Right lobe of liver (tissue), 6 donors: ENCODE measurements around the gene B3GLCT. TPM values are rescaled to one million over a fixed set of nuclear protein-coding genes. Genes with fewer than 3 reads are reported as not detected.

Experiments used
- ATAC-seq, 4 donors: fragments of 200-7000 bp; cut with Tn5 transposase; one replicate each; pipeline ENCODE4 v1.9.1; 2020; ENCODE audit warnings: mild to moderate bottlenecking in 4 of 4, moderate library complexity in 4 of 4
- DNase-seq, 3 donors: peaks; one replicate each; pipeline ENCODE4 v3.0.0-alpha.2; 2020
- H3K27ac ChIP-seq, 3 donors: fragments of 200-600 bp; one replicate each; pipeline ENCODE4 v1.8.0; 2022
- H3K27me3 ChIP-seq, 2 donors: fragments of 200-600 bp; one replicate each; pipeline ENCODE4 v1.8.0; 2022
- H3K36me3 ChIP-seq, 4 donors: fragments of 200-600 bp; sonication (generic) in 1 of 4; one replicate each; pipeline versions ENCODE4 v1.5.1 to v1.8.0; 2017 to 2022; ENCODE audit warnings: control low read depth in 1 of 4
- H3K4me1 ChIP-seq, 4 donors: fragments of 200-600 bp; sonication (generic) in 1 of 4; one replicate each; pipeline versions ENCODE4 v1.5.1 to v1.8.0; 2017 to 2022; ENCODE audit warnings: control low read depth in 1 of 4
- H3K4me3 ChIP-seq, 3 donors: fragments of 200-600 bp; one replicate each; pipeline ENCODE4 v1.8.0; 2022
- H3K9me3 ChIP-seq, 4 donors: fragments of 200-600 bp; sonication (generic) in 1 of 4; one replicate each; pipeline versions ENCODE4 v1.5.1 to v1.8.0; 2017 to 2022; ENCODE audit warnings: control low read depth in 1 of 4
- POLR2A ChIP-seq: fragments of 450-650 bp; IDR thresholded peaks from one replicate; pipeline ENCODE4 v1.6.1; 2017; ENCODE audit warnings: antibody characterized with exemption, mild to moderate bottlenecking
- WGBS: methylation state at CpG from one replicate; pipeline ENCODE4 v1.1.6; 2018; ENCODE audit warnings: low coverage, low lambda C conversion rate; ENCODE audit not compliant: insufficient coverage; ENCODE audit errors: missing lambda C conversion rate; 5-methylcytosine and 5-hydroxymethylcytosine counted together
- intact Hi-C, 2 donors: fragments of 100-400 bp; cut with DNase I; formaldehyde crosslinking; loops; one replicate each; pipeline versions ENCODE4 v1.11.2 to v1.14.1; 2022
- total RNA-seq, 6 experiments: library from RNA; depleted of rRNA in 2 of 6; stranded (reverse); fragments of >200 nt in 2 of 6; fragmentation: NEBNext Ultra II Directional in 3 of 6; extraction: Animal tissue kit (Norgen Biotek cat#: 25700) in 3 of 6; gene quantifications; one replicate each; pipeline versions ENCODE4 v1.1.0 to v1.2.4, GENCODE V29; 2016 to 2023
- TF ChIP-seq, protein P1 (sequence below), 4 donors: fragments of 200-600 bp in 3 of 4; fragments of 450-650 bp in 1 of 4; IDR thresholded peaks; one replicate each; pipeline versions ENCODE4 v1.5.1 to v1.8.0; 2016 to 2022; ENCODE audit warnings: antibody characterized with exemption in 4 of 4, mild to moderate bottlenecking in 2 of 4
- donor health status: DM: no; HTN: yes; CAD: no.
- donor health status: DM: no; HTN: no; CAD: no.
- donor health status: DM: no; HTN: no; CAD: no.
- donor health status: DM: no; HTN: yes; CAD: no.
- donor health status: DM: no; HTN: yes; CAD: no.

B3GLCT gene
- total RNA-seq, 6 experiments from 2014 or later: 2.7 to 3.6 (median 3.0) TPM

DNA sequence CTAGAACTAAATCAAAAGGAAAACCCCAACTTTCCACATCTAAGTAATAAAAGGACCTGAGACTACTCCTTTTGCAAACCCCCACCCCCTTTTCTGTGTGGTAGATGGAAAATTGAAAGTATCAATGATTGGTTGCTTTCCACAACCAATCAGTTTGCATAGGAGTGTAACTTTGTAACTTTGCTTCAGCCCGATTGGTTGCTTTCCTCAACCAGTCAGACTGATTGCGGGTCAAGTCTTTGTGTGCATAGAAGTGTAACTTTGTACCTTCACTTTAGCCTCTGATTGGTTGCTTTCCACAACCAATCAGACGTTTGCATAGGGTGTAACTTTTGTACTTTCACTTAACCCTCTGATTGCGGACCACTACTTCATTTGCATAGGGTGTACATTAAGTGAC lies 8.0 kb upstream of the B3GLCT start:
- TF ChIP-seq, protein P1, sequence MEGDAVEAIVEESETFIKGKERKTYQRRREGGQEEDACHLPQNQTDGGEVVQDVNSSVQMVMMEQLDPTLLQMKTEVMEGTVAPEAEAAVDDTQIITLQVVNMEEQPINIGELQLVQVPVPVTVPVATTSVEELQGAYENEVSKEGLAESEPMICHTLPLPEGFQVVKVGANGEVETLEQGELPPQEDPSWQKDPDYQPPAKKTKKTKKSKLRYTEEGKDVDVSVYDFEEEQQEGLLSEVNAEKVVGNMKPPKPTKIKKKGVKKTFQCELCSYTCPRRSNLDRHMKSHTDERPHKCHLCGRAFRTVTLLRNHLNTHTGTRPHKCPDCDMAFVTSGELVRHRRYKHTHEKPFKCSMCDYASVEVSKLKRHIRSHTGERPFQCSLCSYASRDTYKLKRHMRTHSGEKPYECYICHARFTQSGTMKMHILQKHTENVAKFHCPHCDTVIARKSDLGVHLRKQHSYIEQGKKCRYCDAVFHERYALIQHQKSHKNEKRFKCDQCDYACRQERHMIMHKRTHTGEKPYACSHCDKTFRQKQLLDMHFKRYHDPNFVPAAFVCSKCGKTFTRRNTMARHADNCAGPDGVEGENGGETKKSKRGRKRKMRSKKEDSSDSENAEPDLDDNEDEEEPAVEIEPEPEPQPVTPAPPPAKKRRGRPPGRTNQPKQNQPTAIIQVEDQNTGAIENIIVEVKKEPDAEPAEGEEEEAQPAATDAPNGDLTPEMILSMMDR (IDR thresholded peaks at IDR 0.05): no peak
- no peak for TF ChIP-seq POLR2A
- peak in 1 of 3 donors; percentile 60 for DNase-seq
- Histone ChIP-seq H3K4me1 (no peaks in the 10 kb centered on the region), H3K4me3 (no peak overlapping the region), H3K36me3 (no peaks in the 10 kb centered on the region), H3K9me3 (no peaks in the 10 kb centered on the region), H3K27me3 (no peaks in the 10 kb centered on the region), H3K27ac (no peak overlapping the region)
- ATAC-seq: peak in 3 of 4 donors; percentile 86 to 95 (median 86)
- WGBS: 61% methylated on average over 3 of the region's 4 CpGs
- intact Hi-C loops: no loop called here

DNA sequence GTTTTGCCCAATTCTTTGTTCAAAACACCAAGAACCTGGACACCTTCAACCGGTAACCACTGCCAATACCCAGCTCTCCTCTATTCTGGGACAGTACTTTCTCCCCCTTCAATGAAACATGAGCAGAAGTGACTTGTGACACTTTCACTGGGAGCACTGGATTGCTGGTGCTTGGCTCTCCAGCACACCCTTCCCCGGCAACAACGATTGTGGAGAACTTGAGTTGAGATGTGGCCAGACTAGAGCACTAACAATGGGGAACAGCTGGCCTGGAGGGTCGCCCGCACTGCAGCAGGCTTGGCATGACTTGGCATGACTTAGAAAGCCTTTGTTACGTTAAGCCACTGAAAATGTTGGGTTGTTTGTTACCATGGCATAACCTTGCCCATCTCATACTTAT lies 7.5 kb upstream of the B3GLCT start:
- ATAC-seq: peak in 1 of 4 donors; percentile 9
- no peak overlapping the region for H3K4me3 ChIP-seq
- no peaks in the 10 kb centered on the region for H3K9me3 ChIP-seq
- H3K36me3 ChIP-seq: no peaks in the 10 kb centered on the region
- no peak for TF ChIP-seq POLR2A
- TF ChIP-seq, protein P1 (IDR thresholded peaks at IDR 0.05): no peak
- H3K4me1 ChIP-seq: no peaks in the 10 kb centered on the region
- no peak for DNase-seq
- no peaks in the 10 kb centered on the region for H3K27me3 ChIP-seq
- WGBS: 96% methylated on average over 6 of the region's 6 CpGs
- intact Hi-C loops: no loop called here
- H3K27ac ChIP-seq: no peak overlapping the region

DNA sequence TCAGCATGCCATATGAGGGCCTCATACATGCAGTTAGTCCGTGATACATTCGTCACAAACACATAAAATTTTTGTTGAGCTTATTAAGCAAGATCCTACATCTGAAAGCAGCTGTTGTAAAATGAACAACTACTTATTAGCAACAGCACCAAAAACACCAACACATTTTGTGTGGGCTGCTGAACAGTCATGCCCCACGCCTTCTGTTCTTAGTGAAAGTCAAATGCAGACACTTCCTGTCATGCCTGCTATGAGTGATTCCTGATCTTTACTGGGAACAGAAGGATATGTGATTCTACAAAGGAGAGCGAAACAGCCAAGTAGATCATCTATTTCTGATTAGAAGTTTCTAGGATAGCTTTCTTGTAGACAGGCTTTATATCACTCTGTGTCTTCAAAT lies 4.2 kb upstream of the B3GLCT start:
- ATAC-seq (no peak), DNase-seq (no peak)
- WGBS: 89% methylated on average over 4 of the region's 4 CpGs
- intact Hi-C loops: no loop called here
- Histone ChIP-seq H3K36me3 (no peaks in the 10 kb centered on the region), H3K4me3 (no peak overlapping the region), H3K9me3 (no peaks in the 10 kb centered on the region), H3K4me1 (no peaks in the 10 kb centered on the region), H3K27me3 (no peaks in the 10 kb centered on the region), H3K27ac (no peak overlapping the region)
- no peak for TF ChIP-seq POLR2A
- TF ChIP-seq, protein P1 (IDR thresholded peaks at IDR 0.05): no peak

DNA sequence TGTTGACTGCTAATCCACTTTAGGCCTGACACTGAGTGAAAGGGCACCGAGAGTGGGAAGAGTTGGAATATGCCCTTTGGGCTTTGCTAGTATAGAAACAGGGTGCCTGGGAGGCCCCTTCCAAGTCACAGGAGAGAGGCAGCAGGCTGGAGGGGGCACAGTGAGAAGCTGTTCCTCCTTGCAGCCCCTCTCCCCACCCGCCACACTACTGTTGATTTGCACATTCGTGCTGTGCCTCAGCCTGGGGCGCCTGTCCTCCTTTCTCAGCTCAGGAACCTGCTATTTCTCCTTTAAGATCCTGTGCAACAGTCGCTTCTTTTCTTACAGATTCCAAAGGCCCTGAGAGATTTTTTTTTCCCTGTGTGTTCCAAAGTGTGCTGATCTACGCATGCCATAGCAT lies 2.8 kb upstream of the B3GLCT start:
- DNase-seq (no peak), ATAC-seq (no peak)
- 83% methylated on average over 6 of the region's 6 CpGs for WGBS
- TF ChIP-seq, protein P1 (IDR thresholded peaks at IDR 0.05): no peak
- TF ChIP-seq POLR2A: no peak
- intact Hi-C loops: no loop called here
- Histone ChIP-seq H3K27ac (no peak overlapping the region), H3K9me3 (no peaks in the 10 kb centered on the region), H3K4me1 (peaks cover 0 to 8% (median 2%) of the 10 kb centered on the region in 4 donors), H3K36me3 (no peaks in the 10 kb centered on the region), H3K27me3 (no peaks in the 10 kb centered on the region), H3K4me3 (no peak overlapping the region)

DNA sequence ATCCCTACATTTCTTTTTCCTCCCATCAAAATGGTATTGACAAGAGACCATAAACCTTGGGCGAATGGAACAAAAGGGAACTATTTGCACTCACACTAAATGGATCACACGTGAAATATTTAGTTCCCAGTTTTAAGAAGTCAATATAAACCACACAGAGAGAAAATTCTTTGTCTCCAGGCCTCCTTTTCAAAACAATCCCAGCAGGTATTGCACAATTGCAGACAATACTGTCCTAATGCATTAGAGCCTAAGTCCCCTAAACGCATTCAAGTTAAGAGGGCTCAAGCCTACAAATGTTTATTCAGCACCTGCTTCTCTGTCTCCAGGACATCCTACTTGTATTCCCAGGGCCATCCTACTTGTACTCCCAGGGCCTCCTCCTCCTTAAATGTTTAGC lies 1.3 kb upstream of the B3GLCT start:
- Histone ChIP-seq H3K36me3 (no peaks in the 10 kb centered on the region), H3K4me1 (peaks cover 0 to 8% (median 2%) of the 10 kb centered on the region in 4 donors), H3K4me3 (no peak overlapping the region), H3K27me3 (no peaks in the 10 kb centered on the region), H3K27ac (no peak overlapping the region), H3K9me3 (no peaks in the 10 kb centered on the region)
- intact Hi-C loops: no loop called here
- 78% methylated on average over 3 of the region's 3 CpGs for whole genome bisulfite sequencing
- TF ChIP-seq, protein P1 (IDR thresholded peaks at IDR 0.05): no peak
- TF ChIP-seq POLR2A: no peak
- ATAC-seq (no peak), DNase-seq (no peak)
